Measurements from ENCODE around the gene MUC12.
"Not testable (repeated sequence)": the region's sequence is repeated elsewhere in the genome, so short reads cannot be mapped to it uniquely, and the experiment has no call there.

The MUC12 gene

GRCh38 chr7:100969066-100969615, at the start of gene MUC12:
MUC12 (plus strand) TSS chr7:100969565; CDS start chr7:100969623, 58 bp downstream.
- DNase-seq: no peak

- not testable (repeated sequence) for DNase-seq
Measured at GRCh38 chr7:100919779-100920437, 49.5 kb upstream of the MUC12 start.

GRCh38 chr7:100921039-100921438, 48.3 kb upstream of the MUC12 start:
- no peak for DNase-seq

GRCh38 chr7:100923616-100924015, 45.7 kb upstream of the MUC12 start:
- DNase-seq: not testable (repeated sequence)

GRCh38 chr7:100929808-100930174, 39.6 kb upstream of the MUC12 start:
- DNase-seq: no peak

- DNase-seq: no peak
Measured at GRCh38 chr7:100933734-100934133, 35.6 kb upstream of the MUC12 start.

GRCh38 chr7:100935381-100935780, 34.0 kb upstream of the MUC12 start:
- DNase-seq: not testable (repeated sequence)

- not testable (repeated sequence) for DNase-seq
Measured at GRCh38 chr7:100936167-100936566, 33.2 kb upstream of the MUC12 start.

- DNase-seq: no peak
Measured at GRCh38 chr7:100942045-100942774, 27.2 kb upstream of the MUC12 start.

GRCh38 chr7:100943693-100944092, 25.7 kb upstream of the MUC12 start:
- DNase-seq: no peak

- DNase-seq: no peak
Measured at GRCh38 chr7:100944138-100944537, 25.2 kb upstream of the MUC12 start.

GRCh38 chr7:100946111-100946510, 23.3 kb upstream of the MUC12 start:
- no peak for DNase-seq

GRCh38 chr7:100946766-100947365, 22.5 kb upstream of the MUC12 start:
- no peak for DNase-seq

GRCh38 chr7:100947792-100948191, 21.6 kb upstream of the MUC12 start:
- no peak for DNase-seq

GRCh38 chr7:100949227-100949932, 20.0 kb upstream of the MUC12 start, which contains the start of gene MUC3A:
MUC3A (plus strand) TSS chr7:100949534; CDS start chr7:100949625, 91 bp downstream.
- no peak for DNase-seq

- no peak for DNase-seq
Measured at GRCh38 chr7:100949933-100950443, 19.4 kb upstream of the MUC12 start.

- no peak for DNase-seq
Measured at GRCh38 chr7:100951172-100951571, 18.2 kb upstream of the MUC12 start.

- no peak for DNase-seq
Measured at GRCh38 chr7:100951888-100952560, 17.3 kb upstream of the MUC12 start.

GRCh38 chr7:100952641-100953040, 16.7 kb upstream of the MUC12 start:
- no peak for DNase-seq

- DNase-seq: no peak
Measured at GRCh38 chr7:100957832-100958421, 11.4 kb upstream of the MUC12 start.

GRCh38 chr7:100959894-100960293, 9.5 kb upstream of the MUC12 start:
- DNase-seq: no peak

GRCh38 chr7:100962537-100962936, 6.8 kb upstream of the MUC12 start:
- DNase-seq: no peak
